Esophagus squamous epithelium (tissue), 5 donors: ENCODE data around the gene PHF19. TPM values are rescaled to one million over a fixed set of nuclear protein-coding genes. Genes with fewer than 3 reads are reported as not detected.

Experiments used
- DNase-seq: peaks from one replicate; lab custom pipeline; 2025; lab: John Stamatoyannopoulos, UW
- H3K27ac ChIP-seq, 4 donors: fragments of 200-600 bp; sonication (generic); one replicate each; pipeline ENCODE4 v1.5.1; 2016 to 2019; ENCODE audit warnings: mild to moderate bottlenecking in 1 of 4
- H3K27me3 ChIP-seq, 4 donors: fragments of 200-600 bp; sonication (generic); 1 replicate in 3 of 4; 2 replicates in 1 of 4; pipeline versions ENCODE4 v1.5.1 to v1.6.0; 2017 to 2021; ENCODE audit warnings: antibody characterized with exemption in 1 of 4
- H3K36me3 ChIP-seq, 3 donors: fragments of 200-600 bp; sonication (generic); one replicate each; pipeline ENCODE4 v1.5.1; 2016 to 2019
- H3K4me1 ChIP-seq, 3 donors: fragments of 200-600 bp; sonication (generic); one replicate each; pipeline ENCODE4 v1.5.1; 2017 to 2019
- H3K4me3 ChIP-seq, 4 donors: fragments of 200-600 bp; sonication (generic); 1 replicate in 3 of 4; 2 replicates in 1 of 4; pipeline ENCODE4 v1.5.1; 2016 to 2019; ENCODE audit warnings: mild to moderate bottlenecking in 2 of 4, moderate library complexity in 1 of 4
- H3K9me3 ChIP-seq, 3 donors: fragments of 200-600 bp; sonication (generic); one replicate each; pipeline ENCODE4 v1.5.1; 2016 to 2019
- POLR2A ChIP-seq, 4 donors: fragments of 450-650 bp; IDR thresholded peaks; one replicate each; pipeline ENCODE4 v1.6.1; 2017; ENCODE audit warnings: antibody characterized with exemption in 4 of 4, mild to moderate bottlenecking in 4 of 4, moderate library complexity in 3 of 4
- WGBS, 2 donors: methylation state at CpG; one replicate each; pipeline ENCODE4 v1.1.5; 2018; 5-methylcytosine and 5-hydroxymethylcytosine counted together
- intact Hi-C: fragments of 100-400 bp; cut with DNase I; formaldehyde crosslinking; loops from one replicate; pipeline ENCODE4 v1.15.0; 2022
- total RNA-seq, 4 donors: library from RNA; depleted of rRNA; stranded (reverse); fragments of >200 nt; gene quantifications; one replicate each; pipeline ENCODE4 v1.1.0, GENCODE V29; 2016
- TF ChIP-seq, protein P1 (sequence below), 6 experiments: fragments of 450-650 bp in 4 of 6; fragments of 200-600 bp in 2 of 6; sonication (generic) in 2 of 6; IDR thresholded peaks; one replicate each; pipeline ENCODE4 v1.5.1; 2016 to 2019; ENCODE audit warnings: antibody characterized with exemption in 6 of 6, mild to moderate bottlenecking in 4 of 6, moderate library complexity in 4 of 6
- donor health status: DM: yes; HTN: yes; CAD: no.

PHF19 gene
- total RNA-seq, 4 donors from 2014 or later, result 12.8 to 40.0 (median 30.9) TPM

DNA sequence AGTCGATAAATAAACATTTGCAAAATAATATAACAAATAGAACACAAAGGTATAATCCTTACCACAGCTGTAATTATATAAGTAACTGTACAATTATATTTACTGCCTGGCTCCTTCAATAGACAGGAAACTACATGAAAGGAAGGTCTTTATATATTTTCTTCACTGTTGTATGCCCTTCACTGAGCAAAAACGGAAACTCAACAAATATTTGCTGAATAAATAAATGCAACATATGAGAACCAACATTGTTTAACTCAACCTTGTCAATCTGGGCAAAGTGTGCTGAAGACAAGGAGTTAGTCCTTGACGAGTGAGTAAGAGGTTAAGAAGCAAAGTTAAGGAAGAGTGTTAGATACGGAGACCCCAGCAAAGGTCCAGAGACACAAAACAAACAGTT is 56.9 kb downstream of the PHF19 start:
- intact Hi-C loops, result no loop called here
- Histone ChIP-seq H3K9me3 (no peaks in the 10 kb centered on the region), H3K27me3 (no peaks in the 10 kb centered on the region), H3K27ac (no peak overlapping the region), H3K4me1 (no peaks in the 10 kb centered on the region), H3K4me3 (no peak overlapping the region), H3K36me3 (peaks cover 10 to 100% (median 30%) of the 10 kb centered on the region in 3 donors)
- TF ChIP-seq, protein P1, sequence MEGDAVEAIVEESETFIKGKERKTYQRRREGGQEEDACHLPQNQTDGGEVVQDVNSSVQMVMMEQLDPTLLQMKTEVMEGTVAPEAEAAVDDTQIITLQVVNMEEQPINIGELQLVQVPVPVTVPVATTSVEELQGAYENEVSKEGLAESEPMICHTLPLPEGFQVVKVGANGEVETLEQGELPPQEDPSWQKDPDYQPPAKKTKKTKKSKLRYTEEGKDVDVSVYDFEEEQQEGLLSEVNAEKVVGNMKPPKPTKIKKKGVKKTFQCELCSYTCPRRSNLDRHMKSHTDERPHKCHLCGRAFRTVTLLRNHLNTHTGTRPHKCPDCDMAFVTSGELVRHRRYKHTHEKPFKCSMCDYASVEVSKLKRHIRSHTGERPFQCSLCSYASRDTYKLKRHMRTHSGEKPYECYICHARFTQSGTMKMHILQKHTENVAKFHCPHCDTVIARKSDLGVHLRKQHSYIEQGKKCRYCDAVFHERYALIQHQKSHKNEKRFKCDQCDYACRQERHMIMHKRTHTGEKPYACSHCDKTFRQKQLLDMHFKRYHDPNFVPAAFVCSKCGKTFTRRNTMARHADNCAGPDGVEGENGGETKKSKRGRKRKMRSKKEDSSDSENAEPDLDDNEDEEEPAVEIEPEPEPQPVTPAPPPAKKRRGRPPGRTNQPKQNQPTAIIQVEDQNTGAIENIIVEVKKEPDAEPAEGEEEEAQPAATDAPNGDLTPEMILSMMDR (IDR thresholded peaks at IDR 0.05), result no peak
- no peak for TF ChIP-seq POLR2A (IDR thresholded peaks at IDR 0.05)
- WGBS, 2 donors, result 89 to 92% methylated on average over 4 of the region's 4 CpGs
- no peak for DNase-seq

DNA sequence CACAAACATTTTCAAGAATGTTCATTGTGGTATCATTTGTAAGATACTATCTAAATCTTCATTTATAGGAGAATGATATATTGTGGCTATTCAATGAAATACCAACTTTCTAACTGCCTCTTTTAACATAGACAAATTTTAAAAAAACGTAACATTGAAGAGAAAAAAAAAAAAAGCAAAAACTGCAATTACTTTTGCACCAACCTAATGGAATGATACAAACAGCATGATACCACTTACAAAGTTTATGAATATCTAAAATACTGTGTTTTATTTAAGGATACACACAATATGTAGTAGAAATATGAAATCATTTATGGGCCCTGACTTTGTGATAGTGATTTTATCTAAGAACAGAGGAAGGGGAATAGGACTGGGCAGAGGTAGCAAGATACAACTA is 58.4 kb downstream of the PHF19 start:
- Histone ChIP-seq H3K27ac (no peak overlapping the region), H3K36me3 (peaks cover 10 to 88% (median 30%) of the 10 kb centered on the region in 3 donors), H3K4me1 (no peaks in the 10 kb centered on the region), H3K4me3 (no peak overlapping the region), H3K27me3 (no peaks in the 10 kb centered on the region), H3K9me3 (no peaks in the 10 kb centered on the region)
- WGBS, 2 donors, result 62 to 78% methylated on average over 1 of the region's 1 CpG
- DNase-seq, result no peak
- intact Hi-C loops, result no loop called here
- TF ChIP-seq, protein P1 (IDR thresholded peaks at IDR 0.05), result no peak
- TF ChIP-seq POLR2A (IDR thresholded peaks at IDR 0.05), result no peak

DNA sequence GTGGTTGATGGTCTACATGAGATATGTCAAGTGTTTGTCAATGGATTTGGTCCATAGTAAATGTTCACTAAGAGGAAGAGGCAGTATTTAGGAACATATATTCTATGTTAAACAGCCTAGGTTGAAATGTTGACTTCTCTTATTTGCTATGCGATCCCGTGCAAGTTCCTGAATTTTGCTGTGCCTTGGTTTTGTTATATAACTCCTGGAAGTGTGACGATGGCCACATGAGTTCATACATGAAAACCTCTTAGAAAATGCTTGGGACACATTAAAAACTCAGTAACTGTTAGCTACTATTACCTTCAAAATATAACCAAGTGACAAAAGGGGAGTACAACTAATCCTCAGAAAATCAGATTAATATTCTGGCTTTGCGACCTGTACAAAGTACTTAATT is 61.9 kb downstream of the PHF19 start:
- Histone ChIP-seq H3K36me3 (peaks cover 6 to 53% (median 17%) of the 10 kb centered on the region in 3 donors), H3K27me3 (no peaks in the 10 kb centered on the region), H3K27ac (no peak overlapping the region), H3K4me1 (no peaks in the 10 kb centered on the region), H3K9me3 (no peaks in the 10 kb centered on the region), H3K4me3 (no peak overlapping the region)
- no peak for DNase-seq
- 86 to 92% methylated on average over 4 of the region's 4 CpGs for WGBS, 2 donors
- intact Hi-C loops, result no loop called here
- TF ChIP-seq POLR2A (IDR thresholded peaks at IDR 0.05), result no peak
- TF ChIP-seq, protein P1 (IDR thresholded peaks at IDR 0.05), result no peak

DNA sequence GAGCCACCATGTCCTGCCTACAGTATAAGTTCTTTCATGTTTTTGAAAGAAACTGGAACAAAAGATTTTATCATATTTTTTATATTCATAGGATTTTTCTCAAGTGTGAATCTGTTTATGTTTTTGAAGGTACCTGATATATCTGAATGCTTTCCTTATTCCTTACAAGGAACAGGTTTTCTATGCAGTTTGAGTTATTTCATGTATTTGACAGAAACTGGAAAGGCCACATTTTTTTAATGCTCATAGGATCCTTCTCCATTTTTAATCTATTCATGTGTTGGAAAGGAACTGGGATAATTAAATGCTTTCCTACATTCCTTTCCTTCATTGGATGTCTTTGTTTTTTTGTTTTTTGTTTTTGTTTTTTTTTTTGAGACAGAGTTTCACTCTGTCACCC is 68.1 kb downstream of the PHF19 start:
- TF ChIP-seq, protein P1 (IDR thresholded peaks at IDR 0.05), result no peak
- no peak for TF ChIP-seq POLR2A (IDR thresholded peaks at IDR 0.05)
- no peak for DNase-seq
- no peak overlapping the region for H3K27ac ChIP-seq
- H3K27me3 ChIP-seq, result no peaks in the 10 kb centered on the region
- peaks cover 0 to 46% (median 15%) of the 10 kb centered on the region in 3 donors for H3K9me3 ChIP-seq
- no peaks in the 10 kb centered on the region for H3K36me3 ChIP-seq
- intact Hi-C loops, result no loop called here
- H3K4me1 ChIP-seq, result no peaks in the 10 kb centered on the region
- no peak overlapping the region for H3K4me3 ChIP-seq

DNA sequence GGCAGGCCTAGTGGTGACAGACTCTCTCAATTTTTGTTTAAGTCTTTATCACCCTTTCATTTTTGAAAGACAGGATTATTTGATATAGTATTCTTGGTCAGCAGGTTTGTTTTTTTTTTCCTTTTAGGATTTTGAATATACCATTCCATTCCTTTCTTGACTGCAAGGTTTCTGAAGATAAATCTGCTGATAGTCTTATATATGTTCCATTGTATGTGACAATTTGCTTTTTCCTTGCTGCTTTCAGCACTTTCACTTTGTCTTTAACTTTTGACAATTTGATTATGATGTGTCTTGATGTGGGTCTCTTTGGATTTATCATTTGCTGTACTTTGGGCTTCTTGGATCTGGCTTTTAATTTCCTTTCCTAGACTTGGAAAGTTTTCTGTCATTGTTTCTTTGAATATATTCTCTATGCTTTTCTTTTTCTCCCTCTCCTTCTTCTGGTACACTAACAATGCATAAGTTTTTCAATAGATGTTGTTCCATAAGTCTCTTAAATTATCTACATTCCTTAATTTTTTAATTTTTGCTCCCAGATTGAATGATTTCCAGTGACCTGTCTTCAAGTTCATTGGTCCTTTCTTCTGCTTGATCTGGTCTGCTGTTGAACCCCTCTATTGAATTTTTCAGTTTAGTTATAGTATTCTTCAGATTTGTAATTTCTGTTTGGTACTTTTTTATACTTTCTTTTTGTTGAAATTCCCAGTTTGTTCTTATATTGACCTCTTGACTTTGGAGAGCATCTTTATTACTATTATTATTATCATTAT is 69.2 kb downstream of the PHF19 start:
- Histone ChIP-seq H3K4me1 (no peaks in the 10 kb centered on the region), H3K4me3 (no peak overlapping the region), H3K36me3 (no peaks in the 10 kb centered on the region), H3K9me3 (peaks cover 0 to 46% (median 15%) of the 10 kb centered on the region in 3 donors), H3K27ac (no peak overlapping the region), H3K27me3 (no peaks in the 10 kb centered on the region)
- TF ChIP-seq POLR2A (IDR thresholded peaks at IDR 0.05), result no peak
- TF ChIP-seq, protein P1 (IDR thresholded peaks at IDR 0.05), result no peak
- DNase-seq, result no peak
- intact Hi-C loops, result no loop called here

Other genes starting within 250 kb of the PHF19 start
- 10 to 100 TPM; 16.2 to 20.8 (median 18.0) TPM for gene MEGF9, start 162.7 kb downstream of the PHF19 start, total RNA-seq
- gene FBXW2, start 83.8 kb downstream of the PHF19 start, total RNA-seq, result 10 to 100 TPM; 23.1 to 41.6 (median 31.7) TPM
- gene PSMD5, start 34.3 kb downstream of the PHF19 start, total RNA-seq, result 10 to 100 TPM; 21.4 to 35.3 (median 33.3) TPM
- 1 to 10 TPM; 2.5 to 5.7 (median 2.8) TPM for gene TRAF1, start 49.6 kb upstream of the PHF19 start, total RNA-seq
- gene C5, start 173.1 kb upstream of the PHF19 start, total RNA-seq, result 1 to 10 TPM in 3 of 4 donors, under 1 TPM in 1; 0.83 to 5.1 (median 1.6) TPM
- gene CNTRL, start 197.8 kb upstream of the PHF19 start, total RNA-seq, result 10 to 100 TPM in 1 of 4 donors, 1 to 10 TPM in 3; 7.2 to 15.3 (median 8.0) TPM